GM12878 (cell line): ENCODE results near the gene PCBP4. TPM values are rescaled to one million over a fixed set of nuclear protein-coding genes. Genes with fewer than 3 reads are reported as not detected.

Source experiments
- ATAC-seq: fragments of 200-7000 bp; cut with Tn5 transposase; 3 replicates; pipeline ENCODE4 v1.9.1; 2020; ENCODE audit warnings: mild to moderate bottlenecking, moderate library complexity
- BruUV-seq: library from RNA; stranded (reverse); fragments of 400-500 nt; replicated peaks from 2 replicates; lab custom pipeline; 2021; lab: Mats Ljungman, UMichigan
- CTCF ChIA-PET: fragments of 300-600 bp; sonication (Branson Sonifier 250); formaldehyde crosslinking; extraction: SDS; loops from one replicate; lab custom pipeline; 2021; ENCODE audit warnings: inconsistent platforms; lab: Yijun Ruan, JAX
- POLR2A ChIA-PET: fragments of 350-600 bp; formaldehyde crosslinking; extraction: SDS; loops from one replicate; lab custom pipeline; 2021; ENCODE audit warnings: inconsistent platforms; lab: Charles Lee
- RAD21 ChIA-PET: fragments of 300-600 bp; sonication (Branson Sonifier 250); formaldehyde crosslinking; loops from one replicate; lab custom pipeline; 2023; ENCODE audit warnings: antibody characterized with exemption; ENCODE audit not compliant: unreplicated experiment; lab: Charles Lee
- SMC1A ChIA-PET: fragments of 300-600 bp; sonication (Branson Sonifier 250); formaldehyde crosslinking; loops from one replicate; lab custom pipeline; 2023; ENCODE audit not compliant: unreplicated experiment, uncharacterized antibody; lab: Charles Lee
- DNase-seq: peaks from one replicate; pipeline ENCODE4 v3.0.0-alpha.2; 2011; ENCODE audit warnings: low read depth, low spot score
- FAIRE-seq: peaks from 3 replicates; lab custom pipeline; 2011; peaks lifted over from hg19 to GRCh38; lab: Jason Lieb, UNC
- H2AFZ ChIP-seq: 2 replicates; pipeline ENCODE4 v1.6.0; 2011; ENCODE audit warnings: low read depth, low read length, control low read depth; ENCODE audit not compliant: control insufficient read depth
- H3K27ac ChIP-seq: 2 replicates; pipeline ENCODE4 v1.5.1; 2011; ENCODE audit warnings: control low read depth; ENCODE audit not compliant: control insufficient read depth, insufficient read depth
- H3K27me3 ChIP-seq, 2 experiments: replicated peaks in 1 of 2; 2 replicates each; pipeline versions ENCODE4 v1.6.0 to v1.6.1; 2011; ENCODE audit warnings: low read length in 1 of 2; ENCODE audit not compliant: control insufficient read depth in 2 of 2, insufficient read depth in 2 of 2
- H3K36me3 ChIP-seq, 2 experiments: 2 replicates each; pipeline ENCODE4 v1.5.1; 2011; ENCODE audit warnings: low read length in 1 of 2; ENCODE audit not compliant: control insufficient read depth in 2 of 2, insufficient read depth in 2 of 2
- H3K4me1 ChIP-seq: 2 replicates; pipeline ENCODE4 v1.6.1; 2011; ENCODE audit warnings: mild to moderate bottlenecking, low read length, moderate library complexity, mixed read lengths; ENCODE audit not compliant: control insufficient read depth, insufficient read depth
- H3K4me2 ChIP-seq: 2 replicates; pipeline ENCODE4 v1.6.0; 2011; ENCODE audit warnings: control low read depth; ENCODE audit not compliant: control insufficient read depth, insufficient read depth
- H3K4me3 ChIP-seq: fragments of 200-600 bp; sonication (generic); 2 replicates; pipeline ENCODE4 v1.5.1; 2016
- H3K79me2 ChIP-seq: 2 replicates; pipeline ENCODE4 v1.6.0; 2011; ENCODE audit warnings: low read length; ENCODE audit not compliant: control insufficient read depth, insufficient read depth
- H3K9ac ChIP-seq: 2 replicates; pipeline ENCODE4 v1.8.0; 2011; ENCODE audit warnings: low read length, control low read depth, mixed read lengths; ENCODE audit not compliant: control insufficient read depth, insufficient read depth
- H3K9me3 ChIP-seq: replicated peaks from 3 replicates; pipeline ENCODE4 v1.5.1; 2011; ENCODE audit warnings: mild to moderate bottlenecking, low read length; ENCODE audit not compliant: control insufficient read depth, insufficient read depth
- H4K20me1 ChIP-seq: 2 replicates; pipeline ENCODE4 v1.6.0; 2011; ENCODE audit not compliant: control insufficient read depth, insufficient read depth
- EGR1 ChIP-seq, 2 experiments: IDR thresholded peaks; 1 replicate in 1 of 2; 2 replicates in 1 of 2; pipeline ENCODE4 v1.6.1; 2011 to 2012; ENCODE audit warnings: low read depth in 2 of 2, low read length in 2 of 2, borderline replicate concordance in 1 of 2, mild to moderate bottlenecking in 1 of 2, moderate library complexity in 1 of 2
- EZH2 ChIP-seq: IDR thresholded peaks from 2 replicates; pipeline ENCODE4 v1.6.1; 2012; ENCODE audit warnings: low read depth, mild to moderate bottlenecking, control low read depth, inconsistent platforms, low read length, borderline replicate concordance; ENCODE audit not compliant: control insufficient read depth
- LARP7 ChIP-seq: fragments of 450-650 bp; IDR thresholded peaks from 2 replicates; pipeline ENCODE4 v1.6.1; 2017; ENCODE audit warnings: mild to moderate bottlenecking
- NFYB ChIP-seq: IDR thresholded peaks from 2 replicates; pipeline ENCODE4 v1.6.1; 2011; ENCODE audit warnings: low read depth, mild to moderate bottlenecking, low read length, improper control_type of control experiment, moderate library complexity; ENCODE audit not compliant: insufficient read depth
- WGBS: methylation state at CpG from one replicate; pipeline ENCODE4 v1.1.6; 2016; ENCODE audit warnings: low lambda C conversion rate; ENCODE audit not compliant: insufficient replicate concordance, insufficient coverage; ENCODE audit errors: missing lambda C conversion rate; 5-methylcytosine and 5-hydroxymethylcytosine counted together
- in situ Hi-C: fragments of 300-500 bp; cut with MboI; formaldehyde crosslinking; loops from 9 replicates; pipeline ENCODE4 v1.14.3; 2018; ENCODE audit warnings: mixed read lengths
- intact Hi-C: fragments of 100-400 bp; cut with micrococcal nuclease; formaldehyde crosslinking; loops from one replicate; pipeline ENCODE4 v1.14.2; 2022; ENCODE audit not compliant: unreplicated experiment
- polyA plus RNA-seq, 11 experiments: library from polyadenylated mRNA; depleted of rRNA in 4 of 11; unstranded in 6 of 11; stranded (reverse) in 5 of 11; fragments of >200 nt; fragmentation: Nextera tagmentation in 4 of 11; fragmentation: Illumina TruSeq in 1 of 11; extraction: Ambion mirVana in 4 of 11; extraction: Trizol in 1 of 11; gene quantifications; 1 replicate in 1 of 11; 2 replicates in 10 of 11; pipeline versions ENCODE4 v1.2.1 to v1.2.3, GENCODE V29; 2011 to 2016; ENCODE audit warnings: inconsistent platforms in 2 of 11, missing spikeins in 2 of 11, low read depth in 1 of 11
- total RNA-seq, 4 experiments: library from RNA; depleted of rRNA in 3 of 4; stranded (reverse); fragments of >200 nt in 3 of 4; fragmentation: Illumina TruSeq in 1 of 4; extraction: Trizol in 1 of 4; gene quantifications; 2 replicates each; pipeline versions ENCODE4 v1.2.1 to v1.2.3, GENCODE V29; 2013 to 2021
- TF ChIP-seq, protein P1 (sequence below): fragments of 450-650 bp; IDR thresholded peaks from 2 replicates; pipeline ENCODE4 v1.6.1; 2018; ENCODE audit warnings: mild to moderate bottlenecking, low read depth, moderate library complexity; ENCODE audit not compliant: partially characterized antibody

PCBP4 gene
- total and polyA plus RNA-seq, 10 of the 15 experiments (the other 5 are each of a cell fraction or from before 2014, with no cell fraction given) = 0.05 to 14.5 (median 4.2) TPM

DNA sequence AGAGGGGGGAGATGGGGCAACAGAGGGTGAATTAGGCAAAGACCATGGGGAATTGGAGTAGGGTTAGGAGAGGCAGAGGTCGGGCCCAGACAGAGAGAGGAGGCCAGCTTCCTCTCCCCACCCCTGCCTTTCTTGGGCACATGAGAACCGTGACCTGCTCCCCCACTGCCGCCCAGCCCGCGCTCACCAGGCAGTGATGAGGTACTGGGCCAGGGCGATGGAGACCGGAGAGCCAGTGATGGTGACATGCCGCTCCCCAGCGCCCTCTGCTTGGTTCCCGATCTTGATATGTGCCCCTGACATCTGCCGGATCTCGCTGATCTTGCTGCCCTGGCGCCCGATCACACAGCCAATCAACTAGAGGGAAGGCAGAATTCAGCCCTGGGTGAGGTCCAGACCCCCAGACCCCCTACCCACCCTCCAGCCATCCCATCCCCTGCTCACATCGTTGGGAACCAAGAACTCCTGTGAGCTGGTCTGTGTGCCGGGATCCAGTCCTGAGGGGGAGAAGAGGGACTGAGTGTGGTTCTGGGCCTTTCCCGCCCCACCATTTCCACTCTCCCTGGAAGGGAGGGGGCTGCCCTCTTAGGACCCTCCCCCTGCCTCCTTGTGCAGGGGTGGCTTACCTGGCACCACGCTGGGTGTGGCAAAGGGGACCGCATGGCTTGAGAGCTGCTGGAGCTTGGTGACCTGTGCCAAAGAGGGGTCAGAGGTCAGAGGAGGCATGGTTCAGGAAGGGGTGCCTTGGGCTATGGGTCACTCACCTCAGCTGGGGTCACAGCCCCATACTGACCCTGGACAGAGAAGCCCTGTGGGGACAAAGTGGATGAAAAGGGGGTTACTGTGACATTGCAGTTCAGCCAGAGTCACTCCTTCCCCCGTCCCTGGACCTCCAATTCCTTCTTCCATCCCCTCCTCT is 8.4 kb downstream of the PCBP4 start (continued):
- TF ChIP-seq LARP7 = no peak

DNA sequence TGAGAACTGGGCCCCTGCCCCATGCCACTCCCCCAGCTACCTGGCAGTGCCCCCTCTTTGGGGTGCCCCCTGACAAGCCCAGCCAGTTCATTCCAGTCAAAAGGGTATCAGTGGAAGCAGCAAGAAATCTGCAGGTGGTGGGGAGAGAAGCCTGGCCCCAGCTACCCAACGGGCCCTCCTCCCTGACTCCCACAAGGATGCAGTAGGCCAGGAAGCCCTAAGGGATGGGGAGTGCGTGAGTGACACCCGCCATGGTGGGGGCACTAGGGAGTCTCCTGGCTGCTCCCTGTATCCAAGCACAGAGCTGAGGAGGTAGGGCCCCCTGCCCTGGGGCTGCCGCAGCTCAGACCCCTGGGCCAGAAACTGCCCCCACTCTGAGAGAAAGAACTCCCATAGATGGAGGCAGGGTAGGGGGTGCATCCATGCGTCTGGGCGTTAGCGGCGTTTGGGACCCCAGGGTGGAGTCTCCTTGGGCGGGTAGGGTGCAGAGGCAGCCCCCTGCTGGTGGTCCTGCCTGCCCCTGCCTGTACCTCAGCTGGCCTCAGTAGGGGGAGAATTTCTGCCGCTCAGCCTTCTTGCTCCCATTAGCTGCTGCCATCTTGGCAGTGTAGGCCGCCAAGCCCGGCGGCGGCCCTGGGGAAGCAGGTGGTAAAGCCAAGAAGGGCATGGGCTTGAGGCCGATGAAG is 9.6 kb downstream of the PCBP4 start:
- Histone ChIP-seq H3K79me2 (no peaks in the 10 kb centered on the region), H3K27ac (no peak overlapping the region), H3K27me3 (peaks cover 0 to 8% of the 10 kb centered on the region in 2 experiments; a peak in 3 of 4 replicates), H2AFZ (no peak overlapping the region), H4K20me1 (no peaks in the 10 kb centered on the region), H3K4me2 (no peak overlapping the region), H3K4me3 (no peak overlapping the region), H3K9me3 (no peaks in the 10 kb centered on the region), H3K4me1 (no peaks in the 10 kb centered on the region), H3K9ac (no peak overlapping the region), H3K36me3 (no peaks in the 10 kb centered on the region)
- in situ Hi-C loops = no loop called here
- no TSS peak for BruUV-seq
- CTCF ChIA-PET = no interaction called here
- TF ChIP-seq NFYB = no peak
- no peak for TF ChIP-seq EGR1 (IDR thresholded peaks at IDR 0.05; ENCODE audit: borderline replicate concordance in 1 of 2, low read depth in 2 of 2, low read length in 2 of 2)
- TF ChIP-seq, protein P1, sequence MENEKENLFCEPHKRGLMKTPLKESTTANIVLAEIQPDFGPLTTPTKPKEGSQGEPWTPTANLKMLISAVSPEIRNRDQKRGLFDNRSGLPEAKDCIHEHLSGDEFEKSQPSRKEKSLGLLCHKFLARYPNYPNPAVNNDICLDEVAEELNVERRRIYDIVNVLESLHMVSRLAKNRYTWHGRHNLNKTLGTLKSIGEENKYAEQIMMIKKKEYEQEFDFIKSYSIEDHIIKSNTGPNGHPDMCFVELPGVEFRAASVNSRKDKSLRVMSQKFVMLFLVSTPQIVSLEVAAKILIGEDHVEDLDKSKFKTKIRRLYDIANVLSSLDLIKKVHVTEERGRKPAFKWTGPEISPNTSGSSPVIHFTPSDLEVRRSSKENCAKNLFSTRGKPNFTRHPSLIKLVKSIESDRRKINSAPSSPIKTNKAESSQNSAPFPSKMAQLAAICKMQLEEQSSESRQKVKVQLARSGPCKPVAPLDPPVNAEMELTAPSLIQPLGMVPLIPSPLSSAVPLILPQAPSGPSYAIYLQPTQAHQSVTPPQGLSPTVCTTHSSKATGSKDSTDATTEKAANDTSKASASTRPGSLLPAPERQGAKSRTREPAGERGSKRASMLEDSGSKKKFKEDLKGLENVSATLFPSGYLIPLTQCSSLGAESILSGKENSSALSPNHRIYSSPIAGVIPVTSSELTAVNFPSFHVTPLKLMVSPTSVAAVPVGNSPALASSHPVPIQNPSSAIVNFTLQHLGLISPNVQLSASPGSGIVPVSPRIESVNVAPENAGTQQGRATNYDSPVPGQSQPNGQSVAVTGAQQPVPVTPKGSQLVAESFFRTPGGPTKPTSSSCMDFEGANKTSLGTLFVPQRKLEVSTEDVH = no peak
- no peak for TF ChIP-seq EZH2
- FAIRE-seq = no peak
- SMC1A ChIA-PET = no interaction called here
- intact Hi-C loops = no loop called here
- DNase-seq = no peak
- ATAC-seq = no peak
- WGBS = 80% methylated on average over 15 of the region's 15 CpGs
- POLR2A ChIA-PET = no interaction called here
- RAD21 ChIA-PET = no interaction called here
